Umbilical cord (tissue), 2 donors: Measurements from ENCODE around the gene GCM1. TPM values are rescaled to one million over a fixed set of nuclear protein-coding genes. Genes with fewer than 3 reads are reported as not detected.

ENCODE experiments used
- DNase-seq: peaks from one replicate; pipeline ENCODE4 v3.0.0-alpha.2; 2015; ENCODE audit warnings: low spot score
- total RNA-seq: library from RNA; depleted of rRNA; stranded (reverse); fragments of >200 nt; gene quantifications from one replicate; pipeline ENCODE4 v1.2.3, GENCODE V29; 2014; ENCODE audit warnings: low replicate concordance; ENCODE audit not compliant: insufficient read depth

GCM1 gene
- total RNA-seq, 1 donor from 2014 or later = not detected

DNA sequence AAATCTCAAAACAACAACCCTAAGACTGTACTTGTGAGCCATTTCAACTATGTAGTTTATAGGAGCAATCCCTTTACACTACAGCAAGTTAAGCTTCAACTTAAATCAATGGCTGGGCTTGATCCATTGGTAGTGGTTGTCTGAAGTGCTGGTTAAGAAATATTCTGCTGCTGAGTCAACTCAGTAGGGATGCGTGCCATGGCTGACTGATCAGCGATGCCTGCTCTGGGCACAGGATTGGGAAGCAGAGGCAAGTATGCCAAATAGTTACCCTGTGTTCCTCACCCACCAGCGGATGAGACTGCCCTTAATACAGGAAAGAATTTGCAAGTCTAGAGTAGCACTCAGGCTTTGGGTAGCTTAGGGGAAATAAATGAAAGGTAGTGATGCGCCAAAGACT is 41.5 kb downstream of the GCM1 start:
- no peak for DNase-seq

DNA sequence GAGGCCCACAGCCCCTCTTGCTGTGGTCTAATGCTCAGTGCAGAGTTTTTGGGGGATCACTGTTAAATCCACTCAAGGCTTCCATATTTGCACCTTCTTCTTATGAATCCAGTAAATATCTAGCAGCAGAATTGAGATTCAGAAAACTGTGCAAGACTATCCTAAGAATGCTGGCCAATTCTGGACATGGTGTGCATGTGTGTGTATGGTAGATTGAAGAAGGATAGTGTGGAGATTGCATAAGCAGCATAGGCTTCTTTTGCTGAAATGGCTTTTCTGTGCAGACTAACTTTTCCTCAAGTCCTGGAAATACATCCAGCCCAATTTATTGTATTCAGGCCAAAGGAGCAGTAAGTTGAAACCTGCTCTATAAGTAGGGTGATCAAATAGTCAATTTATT is 43.7 kb downstream of the GCM1 start:
- no peak for DNase-seq

DNA sequence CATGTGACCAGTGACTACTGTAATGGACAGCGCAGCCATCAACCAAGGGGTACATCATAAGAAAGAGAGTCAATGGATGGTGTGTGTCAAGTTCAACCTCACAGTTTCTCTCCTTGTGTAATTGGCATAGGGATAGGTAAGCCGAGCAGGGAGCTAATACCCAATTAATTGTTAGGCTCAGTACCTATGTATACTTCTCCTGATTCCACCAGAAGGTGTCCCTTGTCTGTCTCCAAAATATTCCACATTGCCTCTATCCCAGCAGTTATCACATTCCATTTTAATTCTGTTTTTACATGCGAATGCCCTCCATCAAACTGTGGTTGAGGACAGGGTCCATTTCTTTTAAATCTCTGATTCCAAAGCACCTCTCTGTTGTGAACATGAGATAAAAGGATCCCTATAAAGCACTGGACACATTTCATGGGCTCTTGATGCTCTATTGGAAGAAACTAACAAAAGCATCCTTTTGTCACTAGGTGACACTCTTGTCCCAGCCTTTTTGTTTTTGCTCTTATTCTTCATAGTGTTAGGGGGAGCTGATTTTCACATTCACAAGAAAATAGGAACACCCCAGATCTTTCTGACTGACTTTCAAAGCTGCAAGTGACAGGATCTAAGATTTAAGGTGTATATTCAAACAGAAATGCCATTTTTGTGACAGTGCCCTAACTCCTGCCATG is 44.5 kb downstream of the GCM1 start:
- no peak for DNase-seq

DNA sequence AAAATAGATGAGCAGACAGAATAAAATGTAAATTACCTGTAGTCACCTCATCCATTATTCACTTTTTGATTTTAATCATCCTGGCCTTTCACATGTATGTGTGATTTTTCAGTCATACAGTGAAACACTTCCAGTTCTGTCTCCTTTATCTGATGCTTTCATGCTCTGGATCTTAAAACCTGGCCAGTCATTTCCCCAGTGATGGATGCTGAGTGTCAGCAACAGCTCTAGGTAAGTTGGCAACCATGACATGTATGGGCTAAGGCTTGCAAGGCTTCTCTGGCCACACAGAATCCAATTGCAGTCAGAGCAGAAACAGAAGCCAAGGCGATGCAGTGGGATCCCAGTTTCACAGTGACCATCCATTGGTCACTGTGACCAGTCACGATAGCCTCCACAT is 47.6 kb downstream of the GCM1 start:
- no peak for DNase-seq

DNA sequence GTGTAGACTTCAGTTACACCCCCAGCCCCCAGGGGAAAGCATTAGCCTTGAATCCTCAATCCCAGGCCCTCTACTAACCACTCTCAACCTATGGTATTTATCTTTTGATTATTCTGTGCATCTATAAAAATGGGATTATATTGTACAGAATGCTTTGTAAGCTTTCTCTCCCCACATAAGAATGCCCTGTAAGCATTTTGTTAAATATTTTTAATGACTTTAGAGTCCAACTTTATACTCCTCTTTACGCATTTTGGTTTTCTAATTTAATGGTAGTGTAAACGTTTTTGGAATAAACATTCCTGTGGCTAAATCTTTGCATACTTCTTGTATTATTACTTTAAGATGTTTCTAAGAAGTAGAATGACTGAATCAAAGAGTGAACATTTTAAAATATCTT is 48.1 kb downstream of the GCM1 start:
- DNase-seq = no peak

DNA sequence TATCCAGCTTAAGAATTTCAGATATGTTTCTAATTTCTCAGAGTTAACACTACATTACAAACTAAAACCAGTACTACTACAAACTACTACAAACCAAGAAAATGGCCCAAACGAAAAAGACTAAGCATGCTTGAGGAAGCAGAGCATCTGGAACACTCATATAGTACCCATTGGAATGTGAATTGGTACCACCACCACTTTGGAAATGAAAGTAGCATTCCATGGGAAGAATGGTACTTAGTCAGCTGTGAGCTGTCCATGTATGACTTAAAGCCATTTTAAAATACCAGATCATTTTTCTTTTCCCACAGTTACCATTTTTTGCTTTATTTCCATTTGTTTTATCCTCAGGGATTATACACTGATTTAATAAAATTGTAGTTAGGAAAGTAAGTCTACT is 52.9 kb downstream of the GCM1 start:
- DNase-seq = no peak

DNA sequence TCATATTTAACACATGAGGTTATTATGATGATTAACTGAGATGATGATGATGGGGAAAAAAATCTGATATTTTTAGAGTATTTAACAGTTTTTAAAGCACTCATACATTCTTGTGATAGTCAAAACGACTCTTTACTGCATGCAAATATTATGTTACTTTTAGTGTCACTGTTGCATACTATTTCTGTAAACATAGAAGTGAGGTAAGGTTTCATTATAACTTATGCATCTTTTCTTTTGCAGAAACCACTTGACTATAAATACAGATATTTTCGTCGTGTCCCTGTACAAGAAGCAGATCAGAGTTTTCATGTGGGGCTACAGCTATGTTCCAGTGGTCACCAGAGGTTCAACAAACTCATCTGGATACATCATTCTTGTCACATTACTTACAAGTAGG is 53.4 kb downstream of the GCM1 start:
- DNase-seq = no peak

DNA sequence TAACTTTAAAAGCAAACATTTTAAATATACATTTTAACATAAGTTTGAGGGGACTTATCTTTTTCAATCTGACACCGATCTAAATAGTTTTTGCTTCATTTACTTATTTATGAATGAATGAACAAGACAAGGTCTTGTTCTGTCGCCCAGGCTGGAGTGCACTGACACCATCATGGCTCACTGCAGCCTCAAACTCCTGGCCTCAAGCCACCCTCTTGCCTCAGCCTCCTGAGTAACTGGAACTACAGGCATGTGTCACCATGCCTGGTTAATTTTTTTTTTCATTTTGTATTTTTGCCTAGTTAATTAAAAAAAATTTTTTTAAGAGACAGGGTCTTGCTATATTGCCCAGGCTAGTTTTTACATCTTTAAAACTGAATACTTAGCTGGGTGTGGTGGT is 58.1 kb downstream of the GCM1 start:
- DNase-seq = no peak

DNA sequence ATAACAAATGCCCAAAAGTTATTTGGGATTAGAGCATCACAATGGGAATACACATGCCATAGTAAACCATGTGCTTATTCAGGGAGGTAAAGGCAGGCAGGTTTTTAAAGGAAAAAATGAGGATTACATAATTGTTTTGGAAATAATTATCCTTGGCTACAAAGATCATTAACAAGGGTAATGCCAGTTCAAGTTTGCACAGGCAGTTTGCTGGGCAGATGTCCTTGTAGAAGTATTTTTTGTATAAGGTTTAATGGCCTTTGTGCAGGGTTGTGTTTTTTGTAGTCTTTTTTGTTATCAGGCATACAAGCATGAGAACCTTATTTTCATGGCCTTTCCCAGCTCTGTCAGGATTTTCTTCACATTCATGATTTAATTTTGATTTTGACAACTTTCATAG is 58.7 kb downstream of the GCM1 start:
- DNase-seq = no peak

DNA sequence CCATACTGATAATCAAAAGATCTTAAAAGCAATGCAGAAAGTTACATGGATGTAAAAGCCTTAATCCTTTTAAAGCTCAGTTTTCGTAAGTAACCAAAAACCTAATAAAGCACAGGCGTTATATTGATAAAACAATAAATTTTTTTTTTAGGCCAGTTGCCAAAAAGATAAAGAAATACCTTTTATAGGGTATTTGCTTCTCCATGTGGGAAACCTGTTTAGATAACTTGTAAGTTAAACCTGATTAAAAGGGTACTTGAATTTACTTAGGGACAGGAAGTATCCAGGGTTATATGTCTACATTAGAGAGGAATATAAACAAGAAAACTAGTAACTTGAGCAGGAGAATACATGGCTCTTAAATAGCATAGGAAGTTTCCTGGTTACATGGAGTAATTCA is 62.3 kb downstream of the GCM1 start:
- no peak for DNase-seq

DNA sequence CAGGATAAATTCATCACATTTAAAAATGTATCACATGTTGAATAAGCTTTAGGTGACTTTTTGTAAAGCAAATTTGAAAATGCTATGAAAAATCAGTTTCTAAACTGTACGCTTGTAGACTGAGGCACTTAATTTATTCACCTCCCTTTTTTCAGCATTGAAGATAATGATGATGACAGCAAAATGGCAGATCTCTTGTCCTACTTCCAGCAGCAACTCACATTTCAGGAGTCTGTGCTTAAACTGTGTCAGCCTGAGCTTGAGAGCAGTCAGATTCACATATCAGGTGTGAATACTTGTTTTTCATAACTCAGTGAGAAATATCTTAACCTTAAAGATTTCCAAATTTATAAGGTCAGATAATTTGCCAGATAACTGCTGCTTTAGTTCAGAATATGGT is 67.8 kb downstream of the GCM1 start:
- no peak for DNase-seq

Other genes with a start within 250 kb of the GCM1 start
- gene GSTA3, start 239.1 kb downstream of the GCM1 start, total RNA-seq = not detected
- 19.7 TPM for gene GSTA4, start 153.6 kb downstream of the GCM1 start, total RNA-seq
- 14.7 TPM for gene CILK1, start 87.0 kb downstream of the GCM1 start, total RNA-seq
- 46.0 TPM for gene FBXO9, start 83.4 kb downstream of the GCM1 start, total RNA-seq
- 97.7 TPM for gene ELOVL5, start 200.1 kb upstream of the GCM1 start, total RNA-seq